HuH-7 (cell line): ENCODE measurements around the gene APAF1.
"Not testable (repeated sequence)": the region's sequence is repeated elsewhere in the genome, so short reads cannot be mapped to it uniquely, and the experiment has no call there.

Experiments used
- DNase-seq: peaks from one replicate; pipeline ENCODE4 v3.0.0; 2011; ENCODE audit warnings: low spot score

The APAF1 gene

GRCh38 chr12:98730412-98730811, 85.3 kb downstream of the APAF1 start:
- DNase-seq: no peak

GRCh38 chr12:98733667-98734350, 88.7 kb downstream of the APAF1 start:
- no peak for DNase-seq

- no peak for DNase-seq
Measured at GRCh38 chr12:98735821-98736220, 90.7 kb downstream of the APAF1 start.

- no peak for DNase-seq
Measured at GRCh38 chr12:98736352-98737321, 91.5 kb downstream of the APAF1 start.

- DNase-seq: no peak
Measured at GRCh38 chr12:98737322-98737712, 92.2 kb downstream of the APAF1 start.

GRCh38 chr12:98738002-98738401, 92.9 kb downstream of the APAF1 start:
- no peak for DNase-seq

- DNase-seq: no peak
Measured at GRCh38 chr12:98738539-98738938, 93.4 kb downstream of the APAF1 start.

- DNase-seq: no peak
Measured at GRCh38 chr12:98740751-98741150, 95.7 kb downstream of the APAF1 start.

- no peak for DNase-seq
Measured at GRCh38 chr12:98741196-98741555, 96.1 kb downstream of the APAF1 start.

- DNase-seq: no peak
Measured at GRCh38 chr12:98741556-98742265, 96.6 kb downstream of the APAF1 start.

GRCh38 chr12:98743362-98743953, 98.4 kb downstream of the APAF1 start:
- DNase-seq: peak; percentile 47

GRCh38 chr12:98744680-98745079, 99.6 kb downstream of the APAF1 start:
- no peak for DNase-seq

GRCh38 chr12:98745578-98746391, 100.7 kb downstream of the APAF1 start:
- no peak for DNase-seq

- no peak for DNase-seq
Measured at GRCh38 chr12:98748463-98748862, 103.4 kb downstream of the APAF1 start.

GRCh38 chr12:98750511-98750910, 105.4 kb downstream of the APAF1 start:
- no peak for DNase-seq

- no peak for DNase-seq
Measured at GRCh38 chr12:98751580-98752115, 106.6 kb downstream of the APAF1 start.

- DNase-seq: no peak
Measured at GRCh38 chr12:98752726-98753125, 107.6 kb downstream of the APAF1 start.

- DNase-seq: peak; percentile 23
Measured at GRCh38 chr12:98754095-98754494, 109.0 kb downstream of the APAF1 start.

- not testable (repeated sequence) for DNase-seq
Measured at GRCh38 chr12:98755855-98756254, 110.8 kb downstream of the APAF1 start.

- DNase-seq: no peak
Measured at GRCh38 chr12:98757455-98757854, 112.4 kb downstream of the APAF1 start.

- DNase-seq: no peak
Measured at GRCh38 chr12:98758331-98758730, 113.2 kb downstream of the APAF1 start.
